Brain pericyte (primary cell): Measurements from ENCODE around the gene TRIM66.

Experiments
- DNase-seq: peaks from one replicate; pipeline ENCODE4 v3.0.0-alpha.2; 2012; ENCODE audit warnings: low read depth, low spot score

TRIM66 gene

GRCh38 chr11:8573777-8574176, 108.7 kb downstream of the TRIM66 start:
- DNase-seq, result no peak

DNA sequence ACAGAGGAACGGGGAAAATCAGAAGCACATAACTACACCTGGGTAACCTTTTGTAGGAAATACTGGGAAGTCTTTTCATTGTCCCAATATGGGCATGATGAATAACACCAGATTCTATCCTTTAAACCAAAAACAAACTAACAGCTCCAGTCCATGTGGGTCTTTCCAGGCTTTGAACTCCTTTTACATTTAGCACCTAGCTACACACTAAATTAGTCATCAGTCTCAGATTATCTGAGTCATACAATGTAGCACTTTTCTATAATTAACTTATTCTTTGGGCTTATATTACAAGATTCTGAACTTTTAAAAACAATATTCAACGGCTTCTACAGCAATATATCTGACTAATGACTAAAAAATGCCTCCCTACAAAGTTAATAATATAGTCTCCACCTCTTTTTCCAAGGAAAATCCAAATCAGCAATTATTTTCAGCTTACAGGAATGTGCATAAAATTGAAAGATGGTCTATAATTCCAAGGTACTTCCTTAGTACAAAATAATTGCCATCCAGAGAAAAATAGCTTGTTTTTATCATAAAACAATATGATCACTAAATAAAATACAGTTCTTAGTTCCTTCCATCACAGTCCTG, 114.8 kb downstream of the TRIM66 start:
- DNase-seq, result no peak

DNA sequence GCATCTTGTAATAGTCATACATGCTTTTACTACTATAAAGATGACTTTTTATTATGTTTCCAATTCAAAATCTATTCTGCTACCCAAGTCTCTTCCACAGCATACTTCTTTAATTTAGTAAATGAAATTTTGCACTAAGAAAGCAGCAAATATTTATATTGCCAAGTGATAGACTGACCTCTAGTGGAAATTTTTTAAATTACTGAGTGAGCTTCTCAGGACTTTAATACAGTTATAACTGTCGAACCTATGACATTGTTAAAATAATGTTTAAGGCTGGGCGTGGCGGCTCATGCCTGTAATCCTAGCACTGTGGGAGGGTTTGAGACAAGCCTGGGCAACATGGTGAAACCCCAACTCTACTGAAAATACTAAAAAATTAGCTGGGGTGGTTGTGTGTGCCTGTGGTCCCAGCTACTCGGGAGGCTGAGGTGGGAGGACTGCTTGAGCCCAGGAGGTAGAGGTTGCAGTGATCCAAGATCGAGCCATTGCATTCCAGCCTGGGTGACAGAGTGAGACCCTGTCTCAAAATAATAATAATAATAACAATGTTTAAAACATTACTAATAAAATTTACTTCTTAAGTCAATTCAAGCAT, 115.8 kb downstream of the TRIM66 start:
- peak; percentile 1 for DNase-seq

- DNase-seq, result no peak
These were observed 117.9 kb downstream of the TRIM66 start for GRCh38 chr11:8564526-8564925.
